Hypothalamus (tissue), 51 donors: Measurements from ENCODE around the gene RWDD1.

Experiments used
- DNase-seq, 51 donors: peaks; one replicate each; lab custom pipeline; 2025; lab: John Stamatoyannopoulos, UW

The RWDD1 gene

DNA sequence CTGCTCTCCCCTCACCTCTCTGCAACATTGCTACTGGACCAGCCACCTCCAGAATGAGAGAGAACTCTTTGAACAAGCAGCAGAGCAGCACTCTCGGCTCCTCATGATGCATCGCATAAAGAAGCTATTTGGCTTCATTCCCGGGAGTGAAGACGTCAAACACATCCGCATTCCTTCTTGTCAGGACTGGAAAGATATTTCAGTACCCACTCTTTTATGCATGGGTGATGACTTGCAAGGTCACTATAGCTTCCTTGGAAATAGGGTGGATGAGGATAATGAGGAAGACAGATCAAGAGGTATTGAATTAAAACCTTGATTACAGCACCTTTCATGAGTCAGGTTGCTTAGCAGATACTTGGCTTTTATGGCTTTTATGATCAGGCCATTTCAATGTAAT, 13.4 kb upstream of the RWDD1 start:
- DNase-seq, result no peak

DNA sequence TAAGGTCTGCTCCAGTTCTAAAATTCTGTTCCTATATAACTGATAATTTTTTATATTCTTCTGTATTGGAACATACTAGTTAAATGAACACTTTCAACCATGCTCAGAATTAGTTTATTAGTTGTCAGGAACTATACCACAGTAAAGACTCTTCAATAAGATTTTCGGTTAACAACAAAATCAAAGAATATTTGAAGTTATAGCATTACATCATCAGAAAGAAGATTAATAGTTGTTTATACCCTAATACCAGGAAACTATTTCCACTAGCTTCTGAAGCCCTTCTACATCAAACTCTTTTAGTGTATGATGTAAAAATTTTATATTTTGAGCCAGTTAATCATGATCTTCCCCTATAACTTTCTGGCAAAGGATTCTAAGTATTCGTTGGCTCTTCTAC, 11.2 kb upstream of the RWDD1 start:
- no peak for DNase-seq

DNA sequence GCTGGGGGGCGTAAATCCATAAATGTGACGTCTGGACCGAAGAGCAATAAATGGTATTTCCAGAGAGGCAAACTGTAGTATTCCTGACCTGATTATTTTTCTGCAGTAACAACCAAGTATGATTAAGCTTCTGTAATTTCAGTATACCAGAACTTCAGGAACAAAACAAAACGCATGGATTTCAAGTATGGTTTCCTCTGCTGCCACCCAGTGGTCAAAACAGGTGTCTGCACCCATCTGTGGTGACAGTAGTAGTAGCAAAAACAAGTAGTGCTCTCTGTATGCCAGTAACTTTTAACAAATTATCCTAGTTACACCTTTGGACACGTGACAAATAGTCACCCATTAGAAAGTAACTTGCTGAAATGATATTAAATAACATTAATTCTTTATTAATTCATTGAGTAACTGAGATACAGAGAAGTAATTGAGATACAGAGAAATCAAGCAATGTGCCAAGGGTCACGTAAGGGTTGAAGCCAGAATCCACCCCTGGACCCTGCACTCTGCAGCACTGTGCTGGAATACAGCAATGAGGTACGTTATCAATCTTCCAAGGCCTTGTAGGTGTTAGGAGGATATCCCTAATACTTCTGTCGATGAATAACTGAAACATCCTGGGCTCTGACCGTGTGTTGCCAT, 9.8 kb upstream of the RWDD1 start:
- peak in 39 of 51 donors; percentile 4 to 83 (median 47) for DNase-seq

DNA sequence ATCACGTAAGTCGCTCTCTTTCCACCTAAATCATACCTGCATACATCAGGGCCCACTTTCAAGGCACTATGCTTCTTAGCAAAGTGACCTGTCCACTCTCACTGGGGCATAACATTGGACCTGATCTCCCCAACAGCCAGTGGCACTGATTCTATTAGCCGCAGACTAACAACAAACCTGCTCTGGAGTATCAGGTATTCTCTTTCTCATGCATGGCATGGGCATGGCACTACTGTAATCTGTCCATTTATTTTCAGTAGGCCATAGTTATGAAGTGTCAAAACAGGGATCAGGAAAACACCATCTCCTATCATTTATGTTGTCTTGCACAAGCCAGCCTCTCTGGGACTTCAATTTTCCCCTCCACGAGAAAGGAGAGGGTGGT, 9.3 kb upstream of the RWDD1 start:
- DNase-seq, result no peak

DNA sequence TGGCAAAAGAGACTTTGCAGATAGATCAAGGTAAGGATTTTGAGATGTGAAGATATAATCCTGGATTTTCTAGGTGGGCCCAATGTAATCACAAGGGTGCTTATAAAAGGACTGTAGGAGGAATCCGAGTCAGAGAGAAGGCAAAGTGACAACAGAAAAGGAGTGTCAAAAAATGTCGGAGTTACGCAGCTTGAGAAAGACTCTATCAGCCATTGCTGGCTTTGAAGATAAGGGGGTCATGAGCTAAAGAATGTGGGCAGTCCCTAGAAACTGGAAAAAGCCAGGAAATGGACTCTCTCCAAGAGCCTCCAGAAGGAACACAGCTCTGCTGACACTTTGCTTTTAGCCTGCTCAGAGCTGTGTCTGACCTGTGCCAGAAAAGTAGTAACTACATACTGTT, 8.7 kb upstream of the RWDD1 start:
- no peak for DNase-seq

DNA sequence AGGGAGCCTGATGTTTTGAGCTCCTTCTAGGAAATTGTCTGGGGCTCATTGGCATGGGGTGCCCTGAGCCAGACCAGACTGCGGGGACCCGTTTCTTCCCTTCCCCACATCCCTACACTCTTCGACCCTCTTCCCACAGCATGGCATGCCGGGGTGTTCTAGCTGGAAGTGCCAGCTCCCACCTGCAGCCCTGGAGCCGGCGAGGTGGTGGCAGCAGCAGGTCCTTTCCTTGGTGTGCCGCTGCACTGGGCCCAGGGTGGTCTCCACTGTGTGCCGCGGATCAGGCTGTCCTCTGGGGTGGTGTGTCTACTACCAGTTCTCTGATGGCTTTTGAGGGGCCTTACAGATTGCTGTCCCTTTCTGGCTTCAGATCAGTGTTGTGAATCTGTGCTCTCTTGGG, 7.5 kb upstream of the RWDD1 start:
- peak in 1 of 51 donors; percentile 2 for DNase-seq

DNA sequence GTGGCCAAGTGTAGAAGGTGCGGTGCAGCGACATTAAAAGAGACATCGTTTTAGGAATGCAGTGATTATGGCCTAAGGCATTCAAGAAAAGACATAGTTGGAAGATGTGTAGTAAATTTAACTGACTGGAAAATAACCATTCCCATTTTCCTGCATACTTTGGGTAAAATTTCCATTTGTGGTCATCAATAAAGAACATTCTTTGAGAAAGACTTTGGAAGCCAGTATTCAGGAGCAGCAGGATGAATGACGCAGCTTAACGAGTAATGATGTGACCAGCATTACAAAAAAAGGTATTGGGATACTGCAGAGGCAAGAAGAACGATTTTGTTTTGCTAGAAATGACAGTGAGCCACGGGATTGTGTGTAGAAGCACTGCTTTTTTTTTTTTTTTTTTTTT, 7.0 kb upstream of the RWDD1 start:
- DNase-seq, result no peak

DNA sequence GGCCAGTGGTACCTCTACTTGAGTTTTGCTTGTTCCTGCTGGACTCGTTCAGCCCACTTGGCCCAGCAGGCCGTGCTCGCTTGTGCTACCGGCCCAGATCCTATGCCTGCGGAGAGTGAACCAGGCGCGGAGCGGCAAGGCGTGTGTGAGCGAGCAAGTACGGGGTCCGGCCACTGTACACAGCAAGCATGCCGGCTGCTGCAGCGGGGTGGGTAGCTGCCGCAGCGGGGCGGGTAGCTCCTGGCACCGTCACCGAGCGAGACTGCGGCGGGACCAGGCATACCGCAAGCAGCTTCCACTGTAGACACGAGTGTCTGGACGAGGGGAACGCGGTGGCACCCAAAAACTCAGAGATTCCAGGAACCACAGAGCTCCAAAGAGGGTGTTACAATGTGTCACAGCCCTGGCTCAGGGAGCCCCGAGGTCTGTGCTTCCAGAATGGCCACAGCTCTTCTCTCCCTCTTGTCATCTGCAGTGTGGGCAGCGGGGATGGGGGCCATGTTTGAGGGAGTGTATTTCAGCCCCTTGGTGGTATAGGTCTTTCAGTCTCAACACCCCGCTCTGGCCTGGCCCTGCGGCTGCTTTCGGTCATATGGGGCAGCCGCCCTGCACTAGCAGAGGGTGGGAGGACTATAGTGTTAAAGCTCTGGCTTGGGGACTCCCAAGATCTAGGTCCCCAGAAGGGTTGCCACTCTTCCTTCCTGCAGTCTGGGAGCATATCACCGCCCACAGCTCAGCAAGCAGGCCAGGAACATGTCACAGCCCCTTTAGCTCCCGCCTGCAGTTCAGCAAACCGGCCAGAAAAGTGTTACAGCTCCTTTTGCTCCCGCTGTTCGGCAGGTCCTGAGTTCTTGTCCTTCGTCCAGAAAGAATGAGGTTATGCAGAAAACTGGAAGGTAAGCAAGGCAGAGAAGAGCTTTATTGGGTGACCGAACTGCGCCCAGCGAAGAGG, 6.1 kb upstream of the RWDD1 start:
- peak in 31 of 51 donors; percentile 3 to 50 (median 21) for DNase-seq

DNA sequence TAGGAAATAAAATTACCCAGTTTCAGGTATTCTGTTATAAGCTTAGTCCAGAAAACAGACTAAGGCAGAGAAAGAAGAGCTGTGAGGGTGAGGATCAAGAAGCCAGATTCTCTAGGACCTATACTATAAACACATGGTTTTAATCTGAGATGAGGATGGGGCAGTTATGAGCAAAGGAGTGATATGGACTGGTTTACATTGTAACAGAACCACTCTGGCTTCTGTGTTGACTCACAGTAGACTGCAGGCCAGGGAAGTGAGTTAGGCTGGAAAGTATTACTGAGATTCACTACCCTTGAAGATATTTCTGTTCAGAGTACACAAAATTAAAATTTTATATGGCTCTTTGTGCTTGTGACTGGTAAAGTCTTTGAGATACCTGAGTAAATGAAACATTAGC, 3.2 kb upstream of the RWDD1 start:
- DNase-seq, result no peak

DNA sequence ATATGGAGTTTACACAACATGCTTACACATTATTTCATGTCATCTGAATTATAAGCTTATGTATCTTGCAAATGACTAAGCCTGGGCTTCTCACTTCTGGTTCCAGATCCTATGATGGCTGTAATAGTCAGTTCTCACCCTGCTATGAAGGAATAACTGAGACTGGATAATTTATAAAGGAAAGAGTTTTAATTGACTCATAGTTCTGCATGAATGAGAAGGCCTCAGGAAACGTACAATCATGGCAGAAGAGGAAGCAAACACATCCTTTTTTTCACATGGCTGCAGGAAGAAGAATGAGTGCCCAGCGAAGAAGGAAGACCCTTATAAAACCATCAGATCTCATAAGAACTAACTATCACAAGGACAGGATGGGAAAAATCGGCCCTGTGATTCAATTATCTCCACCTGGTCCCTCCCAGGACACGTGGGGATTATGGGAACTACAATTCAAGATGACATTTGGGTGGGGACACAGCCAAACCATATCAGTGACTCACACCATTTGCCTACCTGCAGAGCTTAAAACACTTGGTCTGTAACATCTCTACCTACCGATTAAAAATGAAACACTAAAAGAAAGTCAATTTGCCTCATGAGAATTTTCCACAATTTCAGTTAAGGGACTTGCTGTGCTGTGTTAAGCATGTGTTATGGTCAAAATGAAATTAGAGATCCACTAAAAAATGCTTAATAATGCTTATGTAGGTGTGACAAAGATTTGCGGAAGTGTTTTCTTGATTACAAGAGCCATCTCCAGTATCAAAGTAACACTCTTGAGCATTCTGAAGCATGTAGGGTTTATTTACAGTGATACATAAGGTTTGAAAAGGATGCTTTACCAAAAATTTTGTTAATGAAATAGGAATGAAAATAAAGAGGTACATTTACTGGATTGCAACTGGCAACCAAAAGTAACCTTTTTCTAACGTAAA, 2.2 kb upstream of the RWDD1 start:
- DNase-seq, result no peak

DNA sequence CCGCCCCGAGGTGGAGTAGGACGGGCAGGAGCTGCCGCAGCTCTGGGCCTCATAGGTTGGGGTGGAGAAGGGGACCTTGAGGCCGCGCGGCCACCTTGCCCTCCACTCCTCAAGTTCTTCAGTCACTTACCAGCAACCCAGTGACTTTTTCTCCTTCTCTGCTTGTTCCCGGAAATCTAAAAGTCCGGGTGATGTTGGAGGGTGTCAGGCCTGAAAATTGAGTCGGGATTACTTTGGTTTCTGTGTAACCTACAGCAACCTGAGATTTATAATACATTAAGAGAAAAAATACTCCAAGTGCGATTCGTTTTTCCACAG, 338 bp downstream of the RWDD1 start:
- DNase-seq, result no peak

DNA sequence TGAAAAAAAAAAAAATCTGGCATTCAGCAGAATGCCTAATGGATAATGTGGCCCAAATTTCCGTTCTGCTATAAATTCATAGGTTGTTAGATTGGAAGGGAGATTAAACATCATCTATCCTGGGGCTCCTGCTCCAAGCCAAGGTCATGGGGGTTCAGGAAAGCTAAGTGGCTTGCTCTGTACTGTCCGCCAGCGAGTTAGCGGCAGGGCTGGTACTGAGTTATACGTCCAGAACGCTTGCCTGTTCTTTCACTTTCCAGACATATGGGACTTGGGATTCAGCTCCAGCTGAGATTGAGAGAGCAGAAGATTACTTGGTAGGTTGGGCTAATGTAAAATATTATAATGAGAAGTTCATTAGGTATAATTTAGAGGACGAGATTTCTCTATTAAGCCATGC, 858 bp downstream of the RWDD1 start:
- DNase-seq, result peak in 3 of 51 donors; percentile 0 to 7 (median 3)

DNA sequence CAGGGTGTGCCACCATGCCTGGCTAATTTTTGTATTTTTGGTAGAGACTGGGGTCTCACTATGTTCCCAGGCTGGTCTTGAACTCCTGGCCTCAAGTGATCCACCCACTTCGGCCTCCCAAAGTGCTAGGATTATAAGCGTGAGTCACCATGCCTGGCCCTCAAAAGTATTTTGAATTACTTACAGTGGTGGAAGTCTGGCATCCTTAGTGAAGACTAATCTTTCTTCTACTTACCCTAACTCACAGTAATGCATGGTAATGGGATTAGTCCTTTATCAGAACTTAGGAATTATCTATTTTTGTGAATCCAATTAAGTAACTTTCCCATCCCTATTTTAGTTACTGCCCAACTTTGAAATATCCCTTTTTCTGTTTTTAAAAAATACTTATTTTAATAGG, 3.9 kb downstream of the RWDD1 start:
- DNase-seq, result no peak

DNA sequence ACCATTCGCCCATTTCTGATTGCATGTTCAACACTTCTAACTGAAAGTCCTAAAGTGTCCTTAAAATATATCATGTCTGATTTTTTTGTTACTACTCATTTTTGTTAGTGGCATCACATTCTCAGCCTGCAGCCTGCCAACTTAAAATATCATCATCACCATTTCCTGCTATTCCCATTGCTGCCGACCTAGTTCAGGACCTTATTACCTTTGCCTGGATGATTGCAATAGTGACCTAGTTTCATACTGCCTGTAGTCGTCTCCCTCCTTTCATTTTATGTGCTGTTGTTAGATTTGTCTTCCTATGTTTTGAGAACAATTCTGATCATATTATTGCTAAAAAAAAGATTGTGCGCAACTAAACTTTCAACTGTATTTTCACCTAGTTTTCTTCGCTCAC, 6.2 kb downstream of the RWDD1 start:
- DNase-seq, result no peak

DNA sequence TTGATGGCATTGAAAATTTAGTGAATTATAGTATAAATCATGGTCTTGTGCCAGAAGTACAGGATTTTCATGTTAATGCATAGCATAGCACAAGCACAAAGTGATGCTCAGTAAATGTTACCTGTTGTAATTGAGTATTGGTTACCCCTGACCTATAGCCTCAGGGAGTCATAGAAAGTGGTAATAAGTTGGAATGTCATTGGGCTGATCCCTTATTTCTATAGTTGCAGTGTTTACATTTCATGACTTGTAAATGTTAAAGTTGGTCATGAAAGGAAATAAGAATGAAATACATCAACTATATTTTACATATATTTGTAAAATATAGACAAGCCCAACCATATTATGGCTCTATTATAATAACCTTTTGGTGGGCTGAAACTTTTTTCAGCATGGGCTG, 7.0 kb downstream of the RWDD1 start:
- no peak for DNase-seq

DNA sequence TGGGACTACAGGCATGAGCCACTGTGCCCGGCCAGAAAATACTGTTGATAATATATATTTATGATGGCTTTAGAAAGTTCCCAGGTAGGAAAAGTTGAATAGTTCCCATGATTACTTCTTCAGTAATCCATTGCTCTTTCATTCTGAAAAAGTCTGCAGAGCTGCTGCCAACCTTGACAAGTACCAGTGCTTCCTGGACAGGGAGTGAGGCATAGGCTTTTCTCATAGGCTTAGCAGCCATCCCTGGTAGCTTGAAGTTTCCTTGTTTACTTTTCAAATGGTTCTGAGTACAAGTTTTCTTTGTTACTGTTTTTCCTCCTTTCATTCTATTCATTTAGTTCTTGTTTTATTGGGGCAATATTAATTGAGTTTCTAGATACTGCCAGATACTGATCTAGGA, 7.8 kb downstream of the RWDD1 start:
- DNase-seq, result no peak

DNA sequence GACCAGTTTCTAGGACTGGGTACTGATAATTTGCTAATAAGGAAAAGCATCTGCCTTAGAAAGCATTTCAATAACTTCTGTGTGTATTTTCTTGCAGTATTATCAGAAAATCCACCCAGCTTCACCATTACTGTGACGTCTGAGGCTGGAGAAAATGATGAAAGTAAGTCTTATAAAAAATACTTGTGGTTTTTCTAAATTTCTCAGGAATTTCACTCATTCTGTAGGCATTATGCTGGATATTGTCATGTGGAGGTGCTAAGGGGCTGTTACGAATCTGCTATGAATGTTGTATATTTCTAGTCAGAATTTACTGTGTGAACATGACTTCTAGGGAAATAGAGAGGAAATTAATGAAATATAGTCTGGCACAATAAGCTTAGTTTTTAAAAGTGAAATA, 8.9 kb downstream of the RWDD1 start:
- no peak for DNase-seq

DNA sequence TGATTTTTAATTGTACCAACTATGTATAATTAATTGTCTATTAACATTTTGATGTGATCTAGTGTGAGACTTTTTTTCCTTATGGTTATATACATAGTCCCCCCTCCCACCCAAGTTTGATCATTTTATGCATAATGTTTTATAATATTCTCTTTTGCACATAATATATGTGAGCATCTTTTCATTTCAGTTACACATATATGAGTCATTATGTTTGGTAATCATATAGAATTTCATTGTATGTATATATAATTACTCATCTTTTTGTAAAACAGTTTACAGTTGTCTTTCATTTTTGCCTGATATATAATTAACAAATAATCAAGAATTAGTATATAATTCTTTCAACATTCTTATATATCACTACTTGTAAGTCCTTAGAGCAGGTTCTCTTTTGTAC, 15.0 kb downstream of the RWDD1 start:
- no peak for DNase-seq

DNA sequence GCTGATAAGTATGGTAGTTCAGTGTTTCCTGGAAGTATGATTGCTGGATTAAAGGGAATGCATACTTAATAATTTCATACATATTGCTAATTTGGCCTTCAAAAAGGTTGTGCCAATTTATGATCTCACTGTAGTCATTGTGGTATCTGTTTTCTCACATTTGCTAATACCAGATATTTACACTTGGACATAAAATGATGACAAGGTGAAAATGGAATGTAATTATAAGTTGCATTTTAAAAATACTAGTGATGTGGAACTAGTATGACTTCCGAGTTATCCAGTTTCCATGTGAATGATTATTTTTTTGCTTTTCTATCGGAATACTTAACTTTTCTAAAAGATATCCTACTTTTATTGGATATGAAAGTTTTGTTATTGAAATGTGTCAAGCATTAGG, 15.4 kb downstream of the RWDD1 start:
- no peak for DNase-seq

DNA sequence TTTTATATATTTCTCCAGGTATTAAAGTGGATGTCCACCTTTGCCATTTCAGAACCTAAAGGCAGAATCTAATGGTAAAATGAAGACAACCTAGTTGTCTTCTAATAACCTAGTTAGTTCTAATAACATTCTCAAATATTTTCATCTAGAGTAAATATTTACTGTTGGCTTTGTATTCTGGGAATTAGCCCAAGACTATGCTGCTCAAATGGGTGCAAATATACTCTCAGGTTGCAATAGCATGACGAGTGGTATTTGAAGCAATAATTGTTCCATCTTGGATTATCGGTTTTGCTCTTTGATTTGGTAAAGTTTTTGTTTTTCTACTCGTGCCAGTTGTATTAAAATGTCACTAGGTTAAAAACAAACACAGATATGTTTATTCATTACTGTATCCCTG, 23.9 kb downstream of the RWDD1 start:
- DNase-seq, result no peak

DNA sequence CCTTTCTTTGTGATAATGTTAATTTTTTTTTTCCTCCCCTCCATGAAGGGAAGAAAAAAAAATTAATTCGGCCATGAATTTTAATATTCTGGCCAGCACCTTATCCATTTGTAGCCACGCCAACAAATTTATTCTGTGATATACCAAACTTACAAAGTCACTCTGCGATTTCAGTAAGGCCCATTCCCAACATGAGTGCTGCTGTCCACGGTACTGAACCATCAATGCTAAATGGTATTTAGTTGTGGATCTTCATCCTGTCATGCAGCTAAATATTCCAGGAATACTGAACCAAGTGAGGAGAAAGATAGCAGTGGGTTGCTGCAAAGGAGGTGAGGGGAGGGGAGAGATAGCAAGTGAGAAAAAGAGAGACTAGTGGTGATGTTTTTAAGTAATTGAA, 25.5 kb downstream of the RWDD1 start:
- DNase-seq, result no peak
